HL-60 (cell line): ENCODE data around the gene CPTP.

ENCODE experiments used
- GABPA ChIP-seq: IDR thresholded peaks from 2 replicates; pipeline ENCODE4 v1.6.1; 2012; ENCODE audit warnings: low read depth
- POLR2AphosphoS5 ChIP-seq: IDR thresholded peaks from 2 replicates; pipeline ENCODE4 v1.6.1; 2012; ENCODE audit warnings: low read depth
- TF ChIP-seq, protein P1 (sequence below): IDR thresholded peaks from one replicate; pipeline ENCODE4 v1.5.1; 2011; ENCODE audit warnings: low read length, control low read depth, inconsistent platforms; ENCODE audit not compliant: insufficient read depth

DNA sequence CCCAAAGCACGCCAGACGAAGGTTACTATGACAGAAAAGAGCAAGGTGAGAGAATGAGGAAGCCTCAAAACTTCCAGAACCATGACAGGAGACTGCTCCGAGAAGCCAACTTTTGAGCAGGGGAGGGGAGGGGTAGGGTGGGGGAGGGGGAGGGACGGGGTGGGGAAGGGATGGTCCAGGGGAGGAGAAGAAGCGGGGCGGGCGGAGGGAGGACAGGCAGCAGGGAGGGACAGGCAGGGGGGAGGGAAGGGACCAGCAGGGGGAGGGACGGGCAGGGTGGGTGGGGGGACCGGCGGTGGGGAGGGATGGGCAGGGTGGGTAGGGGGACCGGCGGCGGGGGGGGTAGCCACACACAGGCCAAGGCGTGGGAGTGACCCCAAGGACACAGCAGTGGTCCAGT is 2.2 kb upstream of the CPTP start:
- TF ChIP-seq GABPA (no peak), POLR2AphosphoS5 (no peak)
- TF ChIP-seq, protein P1, sequence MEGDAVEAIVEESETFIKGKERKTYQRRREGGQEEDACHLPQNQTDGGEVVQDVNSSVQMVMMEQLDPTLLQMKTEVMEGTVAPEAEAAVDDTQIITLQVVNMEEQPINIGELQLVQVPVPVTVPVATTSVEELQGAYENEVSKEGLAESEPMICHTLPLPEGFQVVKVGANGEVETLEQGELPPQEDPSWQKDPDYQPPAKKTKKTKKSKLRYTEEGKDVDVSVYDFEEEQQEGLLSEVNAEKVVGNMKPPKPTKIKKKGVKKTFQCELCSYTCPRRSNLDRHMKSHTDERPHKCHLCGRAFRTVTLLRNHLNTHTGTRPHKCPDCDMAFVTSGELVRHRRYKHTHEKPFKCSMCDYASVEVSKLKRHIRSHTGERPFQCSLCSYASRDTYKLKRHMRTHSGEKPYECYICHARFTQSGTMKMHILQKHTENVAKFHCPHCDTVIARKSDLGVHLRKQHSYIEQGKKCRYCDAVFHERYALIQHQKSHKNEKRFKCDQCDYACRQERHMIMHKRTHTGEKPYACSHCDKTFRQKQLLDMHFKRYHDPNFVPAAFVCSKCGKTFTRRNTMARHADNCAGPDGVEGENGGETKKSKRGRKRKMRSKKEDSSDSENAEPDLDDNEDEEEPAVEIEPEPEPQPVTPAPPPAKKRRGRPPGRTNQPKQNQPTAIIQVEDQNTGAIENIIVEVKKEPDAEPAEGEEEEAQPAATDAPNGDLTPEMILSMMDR = no peak
